ENCODE results near the gene FGA. TPM values are rescaled to one million over a fixed set of nuclear protein-coding genes. Genes with fewer than 3 reads are reported as not detected.

FGA gene
- total RNA-seq = not detected

DNA sequence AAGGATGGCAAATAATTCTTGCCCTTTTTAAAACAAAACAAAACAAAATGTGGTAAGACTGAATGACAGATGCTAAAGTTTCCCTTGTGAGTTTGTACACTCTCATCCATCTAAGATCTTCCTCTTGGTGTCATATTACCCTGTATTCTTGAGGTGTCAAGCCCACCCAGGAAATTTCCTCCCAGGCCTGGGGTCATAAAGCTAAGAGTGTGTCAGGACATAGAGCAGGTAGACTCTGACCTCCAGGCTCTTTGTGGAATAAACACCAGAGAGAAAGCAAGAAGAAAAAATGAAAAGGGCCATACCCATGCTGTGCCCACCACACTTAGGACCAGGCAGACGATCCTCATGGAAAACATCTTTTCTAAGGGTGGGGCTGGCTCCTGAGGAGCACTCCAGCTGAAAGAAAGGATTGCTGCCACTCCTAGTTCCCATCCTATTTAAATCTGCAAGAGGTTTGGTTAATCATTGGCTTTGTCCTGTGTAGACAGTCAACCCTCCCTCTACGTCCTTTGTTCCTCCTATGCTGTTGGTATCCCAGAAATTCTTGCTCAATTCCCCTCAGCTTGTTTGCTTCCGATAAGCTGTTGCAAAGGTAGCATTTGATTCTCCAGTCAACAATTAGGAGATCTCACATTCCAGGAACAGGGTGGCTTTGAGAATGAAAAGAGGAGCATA lies at the start of gene FGA:
Gene FGA (minus strand): TSS at position 414 of the 678 bp plus-strand sequence. CDS start 55 bp downstream, at position 359.

DNA sequence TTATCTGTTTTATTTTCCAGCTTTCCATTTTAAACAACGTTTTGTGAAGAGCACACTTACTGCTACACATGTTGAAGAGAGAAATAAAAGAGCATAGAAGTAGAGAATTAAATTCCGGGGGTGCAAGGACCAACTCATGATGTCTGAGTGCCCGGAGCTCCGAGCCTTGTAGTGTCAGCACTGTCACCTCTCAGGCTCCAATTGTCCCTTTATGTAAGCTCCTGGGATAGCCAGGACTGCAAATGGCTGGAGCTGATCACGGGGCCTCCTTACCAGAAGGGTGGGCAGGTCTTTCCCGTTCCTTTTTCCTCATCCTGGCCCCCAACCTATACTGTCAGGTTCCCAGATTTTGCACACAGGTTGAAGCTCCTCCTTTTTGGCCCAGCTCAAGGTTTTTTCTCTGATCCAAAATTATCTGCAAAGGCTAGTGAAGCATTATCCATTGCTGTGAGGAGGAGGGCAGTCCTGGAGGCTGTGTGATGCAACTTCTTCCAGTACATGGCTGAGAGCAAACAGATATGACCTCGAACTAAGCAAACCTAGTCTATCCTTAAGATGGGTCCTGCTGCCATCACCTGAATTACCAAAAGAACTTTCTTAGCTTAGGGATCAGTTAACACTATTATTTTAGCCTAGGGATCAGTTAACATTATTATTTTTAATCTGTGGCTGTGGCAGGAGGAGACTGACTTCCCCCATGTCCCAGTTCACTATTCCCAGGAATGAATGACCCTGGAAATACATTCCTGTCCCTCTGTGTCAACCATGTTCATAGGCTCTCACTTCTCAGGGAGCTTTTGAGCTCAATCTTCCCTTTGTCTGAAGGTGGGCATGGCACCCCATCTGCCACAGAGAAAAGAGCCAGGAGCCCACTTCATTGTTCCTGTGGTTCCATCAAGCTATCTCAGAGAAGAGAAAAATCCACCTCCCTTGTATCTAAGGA lies 22.2 kb upstream of the FGA start, which contains the start of gene FGG:
Gene FGG (minus strand): TSS at position 185 of the 943 bp plus-strand sequence. CDS start 47 bp downstream, at position 138.

DNA sequence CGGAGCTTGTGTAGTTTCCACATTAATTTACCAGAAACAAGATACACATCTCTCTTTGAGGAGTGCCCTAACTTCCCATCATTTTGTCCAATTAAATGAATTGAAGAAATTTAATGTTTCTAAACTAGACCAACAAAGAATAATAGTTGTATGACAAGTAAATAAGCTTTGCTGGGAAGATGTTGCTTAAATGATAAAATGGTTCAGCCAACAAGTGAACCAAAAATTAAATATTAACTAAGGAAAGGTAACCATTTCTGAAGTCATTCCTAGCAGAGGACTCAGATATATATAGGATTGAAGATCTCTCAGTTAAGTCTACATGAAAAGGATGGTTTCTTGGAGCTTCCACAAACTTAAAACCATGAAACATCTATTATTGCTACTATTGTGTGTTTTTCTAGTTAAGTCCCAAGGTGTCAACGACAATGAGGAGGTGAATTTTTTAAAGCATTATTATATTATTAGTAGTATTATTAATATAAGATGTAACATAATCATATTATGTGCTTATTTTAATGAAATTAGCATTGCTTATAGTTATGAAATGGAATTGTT lies 27.8 kb downstream of the FGA start, which contains the start of gene FGB:
Gene FGB (plus strand): TSS at position 315 of the 558 bp plus-strand sequence. CDS start 8 bp downstream, at position 323.

DNA sequence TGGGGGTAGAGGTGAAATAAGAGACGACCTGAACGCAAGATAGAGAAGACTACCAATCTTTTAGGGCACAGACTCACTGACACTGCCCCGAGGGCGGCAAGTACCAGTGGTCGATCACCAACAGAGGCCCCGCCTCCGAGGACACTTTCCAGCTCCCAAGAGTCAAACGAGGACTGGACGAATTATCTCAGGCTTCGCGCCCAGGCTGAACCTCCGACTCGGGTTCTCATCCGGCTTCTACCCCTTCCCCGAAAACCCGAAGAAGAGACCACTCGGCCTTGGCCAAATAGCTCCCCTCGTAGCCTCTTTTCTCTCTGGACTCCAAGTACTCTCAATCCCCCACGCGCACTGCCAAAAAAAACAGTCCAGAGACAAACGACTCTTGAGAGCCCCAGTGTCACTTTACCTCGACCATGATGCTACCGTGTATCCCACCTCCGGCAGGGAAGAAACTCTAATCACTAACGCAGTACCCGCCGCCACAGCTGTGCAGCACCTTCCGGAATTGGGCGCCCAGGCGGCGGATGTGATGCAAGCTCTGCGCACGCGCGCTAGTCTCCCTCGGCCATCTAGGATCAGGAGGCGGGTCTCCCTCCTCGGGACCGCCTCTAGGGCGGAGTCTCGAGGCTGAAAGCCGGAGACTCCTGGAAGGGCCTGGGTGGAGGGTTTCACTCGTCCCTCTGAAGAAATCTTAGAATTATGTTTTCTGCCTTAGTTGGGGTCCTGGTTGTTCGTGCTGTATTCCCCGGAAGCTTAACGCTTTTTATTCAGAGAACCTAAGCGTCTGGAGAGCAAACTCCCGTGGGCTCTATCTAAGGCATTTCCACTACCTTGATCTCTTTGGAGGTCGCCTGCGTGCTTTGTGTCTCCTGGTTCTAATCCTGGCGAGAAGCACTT lies 40.4 kb downstream of the FGA start, which contains the start of gene PLRG1:
Gene PLRG1 (minus strand): TSS at position 507 of the 897 bp plus-strand sequence. CDS start 92 bp downstream, at position 415.

Small RNAs within 50 kb of the gene (small RNA-seq; reads per million reads assigned to genes)
- gene RNU6-1285P = not detected

Other genes with a start within 250 kb of the FGA start
- gene DCHS2, start 98.9 kb downstream of the FGA start, total RNA-seq = 28.6 TPM
- gene PLRG1, start 40.3 kb downstream of the FGA start, total RNA-seq = 74.3 TPM
- gene FGB, start 27.7 kb downstream of the FGA start, total RNA-seq = not detected
- gene FGG, start 21.9 kb upstream of the FGA start, total RNA-seq = not detected
- gene LRAT, start 153.3 kb upstream of the FGA start, total RNA-seq = 3.0 TPM
- gene RBM46, start 190.5 kb upstream of the FGA start, total RNA-seq = 0.69 TPM

All from diencephalon (tissue), 1 donor.